Activated CD8-positive, alpha-beta memory T cell treated with anti-CD3 and anti-CD28 coated beads for 36 hours (primary cell): Measurements from ENCODE around the gene HIPK2. TPM values are rescaled to one million over a fixed set of nuclear protein-coding genes. Genes with fewer than 3 reads are reported as not detected.
"Not testable (repeated sequence)": the region's sequence is repeated elsewhere in the genome, so short reads cannot be mapped to it uniquely, and the experiment has no call there.

Source experiments
- CTCF ChIA-PET: fragments of 350-600 bp; sonication (Branson Sonifier 250); formaldehyde crosslinking; loops from one replicate; lab custom pipeline; 2021; ENCODE audit warnings: antibody characterized with exemption; lab: Charles Lee
- POLR2A ChIA-PET: fragments of 350-600 bp; sonication (Branson Sonifier 250); formaldehyde crosslinking; loops from one replicate; lab custom pipeline; 2021; ENCODE audit warnings: antibody characterized with exemption; lab: Charles Lee
- total RNA-seq, 2 experiments: library from RNA; stranded (reverse); gene quantifications; one replicate each; pipeline ENCODE4 v1.2.3, GENCODE V29; 2021

HIPK2 gene
- total RNA-seq, 2 experiments from 2014 or later, result 18.7 to 19.9 TPM

GRCh38 chr7:139687211-139687954, 90.4 kb downstream of the HIPK2 start:
- POLR2A ChIA-PET, result no interaction called here
- CTCF ChIA-PET, result no interaction called here

- POLR2A ChIA-PET, result interaction anchor here (0.9 to 4.2 kb wide), 2 partner anchors 10 to 84 kb away, joined by 3 to 26 read pairs; no protein-coding TSS in a partner anchor
Observed at GRCh38 chr7:139683137-139683921, 94.5 kb downstream of the HIPK2 start.

GRCh38 chr7:139682136-139683013, 95.4 kb downstream of the HIPK2 start:
- CTCF ChIA-PET, result interaction anchor here (0.7 to 0.8 kb wide), 2 partner anchors 9 to 55 kb away, joined by 3 to 5 read pairs; no protein-coding TSS in a partner anchor
- POLR2A ChIA-PET, result interaction anchor here (0.7 to 4.2 kb wide), 2 partner anchors 9 to 92 kb away, joined by 4 to 26 read pairs; no protein-coding TSS in a partner anchor

More at GRCh38 chr7:139683137-139683921, 94.5 kb downstream of the HIPK2 start:
- CTCF ChIA-PET, result interaction anchor here (0.8 kb wide), 1 partner anchor 10 kb away, joined by 5 read pairs; no protein-coding TSS in a partner anchor

- ChIA-PET CTCF (interaction anchor here (0.7 to 1.3 kb wide), 2 partner anchors 9 to 56 kb away, joined by 3 to 8 read pairs; no protein-coding TSS in a partner anchor), POLR2A (interaction anchor here (0.7 to 4.2 kb wide), 2 partner anchors 9 to 93 kb away, joined by 4 to 26 read pairs; no protein-coding TSS in a partner anchor)
Observed at GRCh38 chr7:139681812-139682135, 96.0 kb downstream of the HIPK2 start.

GRCh38 chr7:139681463-139681755, 96.4 kb downstream of the HIPK2 start:
- ChIA-PET CTCF (interaction anchor here (0.7 to 1.3 kb wide), 4 partner anchors 9 to 694 kb away, joined by 3 to 8 read pairs (median 3); no protein-coding TSS in a partner anchor), POLR2A (interaction anchor here (0.7 to 4.2 kb wide), 2 partner anchors 8 to 93 kb away, joined by 4 to 26 read pairs; no protein-coding TSS in a partner anchor)

- CTCF ChIA-PET, result interaction anchor here (0.8 to 1.3 kb wide), 3 partner anchors 8 to 695 kb away, joined by 3 to 8 read pairs (median 3); no protein-coding TSS in a partner anchor
Observed at GRCh38 chr7:139680676-139681462, 96.9 kb downstream of the HIPK2 start.

GRCh38 chr7:139679731-139680594, 97.8 kb downstream of the HIPK2 start:
- POLR2A ChIA-PET, result interaction anchor here (1.0 to 4.2 kb wide), 2 partner anchors 7 to 696 kb away, joined by 3 to 26 read pairs; no protein-coding TSS in a partner anchor
- CTCF ChIA-PET, result interaction anchor here (1.0 kb wide), 2 partner anchors 34 to 44 kb away, joined by 3 read pairs; no protein-coding TSS in a partner anchor

More at GRCh38 chr7:139680676-139681462, 96.9 kb downstream of the HIPK2 start:
- POLR2A ChIA-PET, result interaction anchor here (1.0 to 4.2 kb wide), 2 partner anchors 8 to 695 kb away, joined by 3 to 26 read pairs; no protein-coding TSS in a partner anchor

- CTCF ChIA-PET, result no interaction called here
- POLR2A ChIA-PET, result no interaction called here
Observed at GRCh38 chr7:139676390-139676789, 101.4 kb downstream of the HIPK2 start.

GRCh38 chr7:139675127-139676125, 102.4 kb downstream of the HIPK2 start:
- ChIA-PET CTCF (interaction anchor here (1.3 kb wide), 1 partner anchor 327 kb away, joined by 5 read pairs; no protein-coding TSS in a partner anchor), POLR2A (no interaction called here)

GRCh38 chr7:139674752-139675126, 103.1 kb downstream of the HIPK2 start:
- CTCF ChIA-PET, result interaction anchor here (1.3 kb wide), 1 partner anchor 328 kb away, joined by 5 read pairs; no protein-coding TSS in a partner anchor
- POLR2A ChIA-PET, result no interaction called here

- CTCF ChIA-PET, result interaction anchor here (1.3 to 1.8 kb wide), 2 partner anchors 27 to 328 kb away, joined by 5 to 6 read pairs; no protein-coding TSS in a partner anchor
- POLR2A ChIA-PET, result interaction anchor here (0.7 to 2.6 kb wide), 2 partner anchors 8 to 94 kb away, joined by 3 to 26 read pairs; no protein-coding TSS in a partner anchor
Observed at GRCh38 chr7:139674341-139674740, 103.5 kb downstream of the HIPK2 start.

GRCh38 chr7:139673762-139674161, 104.0 kb downstream of the HIPK2 start:
- ChIA-PET POLR2A (interaction anchor here (0.7 to 2.6 kb wide), 2 partner anchors 9 to 95 kb away, joined by 3 to 26 read pairs; no protein-coding TSS in a partner anchor), CTCF (interaction anchor here (1.3 to 1.8 kb wide), 4 partner anchors 7 to 329 kb away, joined by 5 to 8 read pairs (median 6); no protein-coding TSS in a partner anchor)

GRCh38 chr7:139673230-139673629, 104.6 kb downstream of the HIPK2 start:
- POLR2A ChIA-PET, result interaction anchor here (0.5 to 2.6 kb wide), 2 partner anchors 9 to 687 kb away, joined by 4 to 26 read pairs; no protein-coding TSS in a partner anchor
- CTCF ChIA-PET, result interaction anchor here (1.8 kb wide), 3 partner anchors 8 to 26 kb away, joined by 5 to 8 read pairs (median 6); no protein-coding TSS in a partner anchor

- CTCF ChIA-PET, result interaction anchor here (1.8 kb wide), 2 partner anchors 9 to 11 kb away, joined by 5 to 8 read pairs; no protein-coding TSS in a partner anchor
Observed at GRCh38 chr7:139671967-139672366, 105.8 kb downstream of the HIPK2 start.

GRCh38 chr7:139670662-139671061, 107.1 kb downstream of the HIPK2 start:
- CTCF ChIA-PET, result not testable (repeated sequence)
- POLR2A ChIA-PET, result interaction anchor here (0.6 kb wide), 2 partner anchors 107 to 326 kb away, joined by 3 to 4 read pairs; partner anchors contain the start of gene HIPK2

More at GRCh38 chr7:139671967-139672366, 105.8 kb downstream of the HIPK2 start:
- POLR2A ChIA-PET, result interaction anchor here (0.6 to 2.6 kb wide), 2 partner anchors 10 to 1343 kb away, joined by 3 to 26 read pairs; partner anchors contain the start of gene MRPS33
